Stimulated activated naive CD8-positive, alpha-beta T cell treated with anti-CD3 and anti-CD28 coated beads, Interleukin-15, Interleukin-2, amounts not matched to agents 100 ng/mL and 50 ng/mL, for 24 hours (primary cell): Measurements from ENCODE around the gene KDM4C.
A peak's percentile ranks its signal among the peaks of the same experiment; 100 is the strongest.
"Not testable (repeated sequence)": the region's sequence is repeated elsewhere in the genome, so short reads cannot be mapped to it uniquely, and the experiment has no call there.

Experiments
- H3K27ac Mint-ChIP-seq: one replicate; pipeline ENCODE4 v1.8.0; 2021; ENCODE audit warnings: mild to moderate bottlenecking, mixed read lengths
- H3K27me3 Mint-ChIP-seq: one replicate; pipeline ENCODE4 v1.8.0; 2021; ENCODE audit warnings: mixed read lengths
- H3K36me3 Mint-ChIP-seq: one replicate; pipeline ENCODE4 v1.8.0; 2021; ENCODE audit warnings: low read depth, mixed read lengths
- H3K4me1 Mint-ChIP-seq: one replicate; pipeline ENCODE4 v1.8.0; 2021; ENCODE audit warnings: low read depth, mixed read lengths
- H3K4me3 Mint-ChIP-seq: one replicate; pipeline ENCODE4 v1.8.0; 2021; ENCODE audit warnings: mild to moderate bottlenecking, mixed read lengths
- H3K9me3 Mint-ChIP-seq: one replicate; pipeline ENCODE4 v1.8.0; 2021; ENCODE audit warnings: mixed read lengths

Gene KDM4C

DNA sequence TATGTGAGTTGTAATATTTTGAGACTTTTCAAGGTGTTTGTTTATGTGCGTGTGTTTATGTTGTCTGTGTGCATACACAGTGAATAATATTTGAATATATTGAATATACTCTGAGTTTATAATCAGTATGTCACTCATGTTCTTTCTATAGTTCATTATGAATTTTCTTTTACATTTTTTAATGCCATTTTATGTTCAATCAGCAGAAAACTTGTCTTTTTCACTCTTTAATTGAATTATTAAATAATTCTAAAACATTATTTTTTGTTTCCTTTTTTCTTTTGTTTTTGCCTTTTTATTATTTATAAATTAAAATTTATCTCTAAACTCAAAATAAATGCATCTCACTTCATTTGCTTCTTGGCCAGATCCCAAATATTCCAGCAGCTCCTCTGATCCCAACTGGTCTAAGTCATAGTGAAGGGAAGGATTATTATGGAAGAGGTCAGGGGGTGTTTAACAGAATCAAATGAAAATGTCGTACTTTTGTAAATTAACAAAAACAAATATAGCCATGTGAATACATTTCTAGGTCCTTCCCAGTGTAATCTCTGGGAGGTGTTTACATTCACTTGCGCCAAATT is 188.9 kb downstream of the KDM4C start:
- Mint-ChIP-seq H3K36me3 (peaks cover 26% of the 10 kb centered on the region), H3K4me3 (no peak overlapping the region)

GRCh38 chr9:6948921-6949320 is 191.1 kb downstream of the KDM4C start:
- Mint-ChIP-seq H3K36me3 (peaks cover 19% of the 10 kb centered on the region), H3K4me1 (peaks cover 14% of the 10 kb centered on the region)
- H3K4me3 Mint-ChIP-seq, H3K27ac Mint-ChIP-seq, H3K9me3 Mint-ChIP-seq, H3K27me3 Mint-ChIP-seq: not testable (repeated sequence)

More for the DNA sequence above, 188.9 kb downstream of the KDM4C start:
- Mint-ChIP-seq H3K27me3 (no peaks in the 10 kb centered on the region), H3K9me3 (no peaks in the 10 kb centered on the region), H3K4me1 (peaks cover 16% of the 10 kb centered on the region), H3K27ac (no peak overlapping the region)

DNA sequence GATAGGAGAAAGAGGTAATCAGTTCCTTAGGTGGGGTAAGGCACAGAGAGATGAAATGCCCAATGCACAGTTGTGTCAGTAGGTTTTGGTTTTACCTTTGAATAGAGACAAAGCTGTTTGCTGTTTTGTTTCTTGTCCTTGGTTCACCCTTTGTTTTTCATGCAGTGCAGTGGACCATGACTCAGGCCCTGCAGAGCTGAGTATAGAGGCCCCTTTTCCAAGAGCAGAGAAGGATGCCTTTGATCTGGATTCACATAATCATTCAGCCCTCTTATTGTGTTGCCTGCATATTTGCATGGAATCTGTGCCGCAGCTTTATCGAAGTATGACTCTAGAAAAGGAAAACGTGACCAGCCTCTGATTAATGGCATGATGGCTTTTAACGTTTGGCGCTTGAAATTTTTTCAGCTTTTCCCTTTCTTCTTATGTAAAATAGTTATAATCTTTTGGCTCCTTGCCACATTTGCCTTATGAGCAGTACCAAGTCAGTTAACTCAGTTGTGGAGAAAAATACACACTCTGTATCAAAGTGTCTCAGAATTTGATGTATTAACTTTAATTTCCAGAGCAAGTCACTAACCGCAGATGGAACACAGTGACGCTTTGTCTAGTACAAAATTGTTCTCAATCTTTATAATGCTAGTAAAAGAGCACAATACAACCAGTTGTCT is 197.6 kb downstream of the KDM4C start:
- Mint-ChIP-seq H3K36me3 (peaks cover 12% of the 10 kb centered on the region), H3K9me3 (no peaks in the 10 kb centered on the region), H3K27ac (no peak overlapping the region), H3K4me1 (peaks cover 28% of the 10 kb centered on the region), H3K4me3 (no peak overlapping the region), H3K27me3 (no peaks in the 10 kb centered on the region)

DNA sequence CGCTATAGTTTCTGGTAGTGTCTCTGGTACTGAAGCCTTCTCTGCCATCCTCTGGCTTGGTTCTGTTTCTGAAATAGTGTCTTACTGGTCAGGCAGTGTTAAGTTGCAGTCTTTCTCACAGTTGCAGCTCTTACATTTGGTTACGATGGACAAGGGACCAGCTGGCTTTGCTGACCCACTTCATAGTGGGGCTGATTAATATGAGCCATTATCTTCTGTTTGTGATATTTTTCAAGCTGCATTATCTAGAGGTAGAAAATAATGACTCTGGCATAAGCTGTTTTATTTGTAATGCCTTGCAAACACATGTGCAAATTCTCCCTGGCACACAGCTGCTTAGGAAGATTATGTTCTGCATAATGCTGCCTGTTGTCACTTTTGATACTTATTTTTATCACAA is 199.1 kb downstream of the KDM4C start:
- H3K36me3 Mint-ChIP-seq, result peaks cover 15% of the 10 kb centered on the region
- no peak overlapping the region for H3K4me3 Mint-ChIP-seq
- no peaks in the 10 kb centered on the region for H3K9me3 Mint-ChIP-seq
- H3K27ac Mint-ChIP-seq, result no peak overlapping the region
- peaks cover 32% of the 10 kb centered on the region for H3K4me1 Mint-ChIP-seq
- H3K27me3 Mint-ChIP-seq, result no peaks in the 10 kb centered on the region

DNA sequence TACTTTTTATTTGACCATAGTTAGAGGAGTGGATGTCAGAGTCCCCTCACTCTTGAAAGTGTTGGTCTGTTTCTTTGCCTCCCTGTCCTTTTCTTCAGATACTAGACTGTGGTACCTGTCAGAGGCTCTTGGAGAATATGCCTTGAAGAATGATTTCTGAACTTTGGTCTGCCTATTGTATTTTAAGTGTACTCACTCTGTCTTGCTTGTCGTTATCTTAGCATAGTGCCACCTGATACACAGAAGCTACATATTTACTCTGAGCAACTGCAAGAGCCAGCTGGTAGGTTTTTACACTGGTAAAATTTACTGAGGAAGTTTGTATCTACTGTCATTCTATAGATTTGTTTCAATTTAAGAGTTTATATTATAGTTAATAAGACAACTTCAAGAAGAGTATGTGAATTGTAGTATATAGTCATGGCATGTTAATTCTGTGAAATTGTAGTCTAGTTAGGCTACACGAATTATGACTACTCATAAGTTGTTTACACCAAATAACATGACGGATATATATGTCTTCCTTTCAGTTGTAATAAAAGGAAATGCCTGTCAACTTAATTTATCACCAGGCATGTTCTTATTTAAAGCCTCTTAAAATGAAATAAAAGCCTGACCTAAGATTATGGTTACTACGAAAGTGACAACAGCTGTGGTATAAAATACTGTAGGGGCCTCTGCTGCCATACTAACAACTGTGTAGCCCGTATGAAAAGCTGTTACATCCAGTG is 201.7 kb downstream of the KDM4C start:
- H3K4me1 Mint-ChIP-seq, result peaks cover 25% of the 10 kb centered on the region
- H3K36me3 Mint-ChIP-seq, result peaks cover 22% of the 10 kb centered on the region
- H3K27ac Mint-ChIP-seq, result no peak overlapping the region
- no peaks in the 10 kb centered on the region for H3K27me3 Mint-ChIP-seq
- H3K9me3 Mint-ChIP-seq, result no peaks in the 10 kb centered on the region
- H3K4me3 Mint-ChIP-seq, result no peak overlapping the region

GRCh38 chr9:6960777-6961176 is 203.0 kb downstream of the KDM4C start:
- Mint-ChIP-seq H3K9me3 (no peaks in the 10 kb centered on the region), H3K27ac (no peak overlapping the region), H3K4me3 (no peak overlapping the region), H3K27me3 (no peaks in the 10 kb centered on the region), H3K36me3 (peaks cover 22% of the 10 kb centered on the region), H3K4me1 (peaks cover 12% of the 10 kb centered on the region)

GRCh38 chr9:6961845-6962522 is 204.2 kb downstream of the KDM4C start:
- Mint-ChIP-seq H3K27ac (peak overlapping the region; percentile 49), H3K36me3 (peaks cover 22% of the 10 kb centered on the region), H3K4me3 (no peak overlapping the region), H3K27me3 (no peaks in the 10 kb centered on the region), H3K4me1 (peaks cover 10% of the 10 kb centered on the region), H3K9me3 (no peaks in the 10 kb centered on the region)

GRCh38 chr9:6965566-6965965 is 207.8 kb downstream of the KDM4C start:
- Mint-ChIP-seq H3K27ac (no peak overlapping the region), H3K27me3 (no peaks in the 10 kb centered on the region), H3K36me3 (peaks cover 10% of the 10 kb centered on the region), H3K9me3 (no peaks in the 10 kb centered on the region), H3K4me3 (no peak overlapping the region), H3K4me1 (peaks cover 7% of the 10 kb centered on the region)

DNA sequence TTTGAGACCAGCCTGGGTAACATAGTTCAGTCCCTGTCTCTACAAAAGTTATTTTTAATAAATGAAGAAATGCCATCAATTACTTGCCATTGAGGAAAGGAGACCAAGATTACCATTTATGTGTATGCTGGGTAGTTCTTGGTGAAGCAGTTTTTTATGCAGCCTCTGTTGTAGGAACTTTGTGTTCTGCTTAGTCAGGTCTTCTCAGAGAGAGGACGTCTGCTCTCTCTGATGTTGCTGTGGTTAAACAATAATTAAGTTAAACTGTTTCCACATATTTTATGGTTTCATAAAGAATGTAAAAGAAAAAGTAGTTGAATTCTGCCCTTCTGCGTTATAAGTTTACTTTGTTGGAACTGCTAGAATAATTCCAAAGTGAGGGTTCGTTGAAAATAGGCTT is 210.5 kb downstream of the KDM4C start:
- peaks cover 16% of the 10 kb centered on the region for H3K4me1 Mint-ChIP-seq
- H3K27ac Mint-ChIP-seq, result no peak overlapping the region
- no peaks in the 10 kb centered on the region for H3K9me3 Mint-ChIP-seq
- H3K27me3 Mint-ChIP-seq, result no peaks in the 10 kb centered on the region
- H3K4me3 Mint-ChIP-seq, result no peak overlapping the region
- peaks cover 6% of the 10 kb centered on the region for H3K36me3 Mint-ChIP-seq

DNA sequence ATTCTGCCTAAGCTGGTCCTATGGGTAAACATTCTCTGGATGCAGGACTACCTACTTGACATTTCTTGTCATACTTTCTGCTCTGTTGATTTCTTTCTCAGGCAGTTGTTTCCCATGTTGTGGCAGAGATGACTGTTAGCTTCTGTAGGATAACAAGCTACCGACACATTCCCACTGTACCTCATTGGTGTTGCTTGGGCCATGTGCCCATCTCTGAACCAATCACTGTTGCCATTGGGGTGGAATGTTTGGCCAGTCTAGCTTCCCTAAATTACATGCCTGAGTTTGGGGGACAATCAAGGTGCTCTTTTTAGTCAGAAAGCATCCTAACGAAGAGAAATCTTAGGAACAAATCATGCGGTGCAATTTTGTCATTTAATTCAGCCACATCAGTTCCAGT is 212.0 kb downstream of the KDM4C start:
- no peak overlapping the region for H3K4me3 Mint-ChIP-seq
- peaks cover 5% of the 10 kb centered on the region for H3K36me3 Mint-ChIP-seq
- H3K27me3 Mint-ChIP-seq, result no peaks in the 10 kb centered on the region
- H3K27ac Mint-ChIP-seq, result no peak overlapping the region
- H3K9me3 Mint-ChIP-seq, result no peaks in the 10 kb centered on the region
- peaks cover 31% of the 10 kb centered on the region for H3K4me1 Mint-ChIP-seq

GRCh38 chr9:6973089-6973488 is 215.3 kb downstream of the KDM4C start:
- H3K27me3 Mint-ChIP-seq, result no peaks in the 10 kb centered on the region
- H3K4me1 Mint-ChIP-seq, result peaks cover 38% of the 10 kb centered on the region
- peaks cover 5% of the 10 kb centered on the region for H3K36me3 Mint-ChIP-seq
- no peak overlapping the region for H3K4me3 Mint-ChIP-seq
- H3K9me3 Mint-ChIP-seq, result no peaks in the 10 kb centered on the region
- H3K27ac Mint-ChIP-seq, result no peak overlapping the region

DNA sequence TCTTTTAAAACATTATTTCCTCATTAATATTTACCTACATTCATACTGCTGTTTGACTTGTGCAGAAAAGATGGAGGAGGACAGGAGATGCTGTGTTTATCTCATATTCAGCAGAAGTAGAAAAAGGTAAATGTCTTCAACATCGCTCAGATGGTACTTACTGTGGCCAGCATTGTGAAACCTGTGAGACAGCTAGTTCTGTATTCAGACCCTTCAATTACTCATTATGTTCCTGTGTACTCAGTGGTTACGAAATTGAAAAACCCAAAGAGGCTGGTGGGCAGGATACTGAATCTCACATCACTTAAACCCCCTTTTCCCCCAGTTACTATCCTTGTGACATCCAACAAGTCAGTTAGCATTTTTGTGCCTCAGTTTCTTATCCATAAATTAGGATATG is 216.0 kb downstream of the KDM4C start:
- Mint-ChIP-seq H3K9me3 (no peaks in the 10 kb centered on the region), H3K4me1 (peaks cover 38% of the 10 kb centered on the region), H3K4me3 (no peak overlapping the region), H3K27ac (no peak overlapping the region), H3K27me3 (no peaks in the 10 kb centered on the region), H3K36me3 (peaks cover 9% of the 10 kb centered on the region)

- Mint-ChIP-seq H3K9me3 (no peaks in the 10 kb centered on the region), H3K4me1 (peaks cover 37% of the 10 kb centered on the region), H3K4me3 (no peak overlapping the region), H3K27ac (peak overlapping the region; percentile 8), H3K27me3 (no peaks in the 10 kb centered on the region), H3K36me3 (peaks cover 9% of the 10 kb centered on the region)
Observed at GRCh38 chr9:6975198-6975597, 217.4 kb downstream of the KDM4C start.

GRCh38 chr9:6977761-6978160 is 220.0 kb downstream of the KDM4C start:
- Mint-ChIP-seq H3K36me3 (peaks cover 27% of the 10 kb centered on the region), H3K9me3 (no peaks in the 10 kb centered on the region), H3K4me1 (peaks cover 25% of the 10 kb centered on the region), H3K27me3 (no peaks in the 10 kb centered on the region), H3K27ac (no peak overlapping the region), H3K4me3 (no peak overlapping the region)

DNA sequence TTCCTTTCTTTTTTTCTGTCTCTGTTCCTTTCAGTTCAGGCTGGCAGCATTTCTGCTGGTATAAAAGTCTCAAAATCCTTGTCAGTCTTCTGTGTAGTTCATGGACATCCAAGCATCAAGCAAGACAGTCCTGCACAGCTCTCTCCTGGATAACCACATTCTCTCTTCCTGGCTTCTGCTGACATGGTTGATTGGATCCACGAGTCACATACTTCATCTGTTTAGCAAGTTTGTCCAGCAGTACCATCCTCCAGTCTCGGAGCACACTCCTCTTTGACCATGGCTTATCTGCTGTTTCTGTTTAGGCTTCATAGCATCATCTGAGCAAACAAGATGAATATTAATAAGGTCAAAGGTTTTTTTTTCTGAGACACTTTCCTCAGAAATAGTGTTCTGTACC is 220.8 kb downstream of the KDM4C start:
- H3K27me3 Mint-ChIP-seq, result no peaks in the 10 kb centered on the region
- peaks cover 18% of the 10 kb centered on the region for H3K4me1 Mint-ChIP-seq
- H3K27ac Mint-ChIP-seq, result no peak overlapping the region
- H3K4me3 Mint-ChIP-seq, result no peak overlapping the region
- peaks cover 29% of the 10 kb centered on the region for H3K36me3 Mint-ChIP-seq
- H3K9me3 Mint-ChIP-seq, result no peaks in the 10 kb centered on the region
